H1 (cell line): ENCODE results near the gene SCG5. TPM values are rescaled to one million over a fixed set of nuclear protein-coding genes. Genes with fewer than 3 reads are reported as not detected.

Experiments
- CTCF ChIA-PET: fragments of 300-600 bp; sonication (Branson Sonifier 250); formaldehyde crosslinking; loops from one replicate; lab custom pipeline; 2021; ENCODE audit not compliant: partially characterized antibody; lab: Charles Lee
- POLR2A ChIA-PET: fragments of 300-600 bp; sonication (Branson Sonifier 250); formaldehyde crosslinking; loops from one replicate; lab custom pipeline; 2021; ENCODE audit warnings: inconsistent platforms; ENCODE audit not compliant: partially characterized antibody; lab: Charles Lee
- DNase-seq, 2 experiments: peaks; one replicate each; pipeline versions ENCODE4 v3.0.0 to v3.0.0-alpha.2; 2010 to 2022; ENCODE audit warnings: low spot score in 2 of 2, low read depth in 1 of 2, mixed read lengths in 1 of 2
- FAIRE-seq: peaks from 2 replicates; lab custom pipeline; 2011; peaks lifted over from hg19 to GRCh38; lab: Jason Lieb, UNC
- H2AFZ ChIP-seq: 2 replicates; pipeline ENCODE4 v1.8.1; 2012; ENCODE audit warnings: low read length, inconsistent platforms
- H2AK5ac ChIP-seq: 2 replicates; pipeline ENCODE4 v1.6.1; 2013; ENCODE audit warnings: low read depth, low read length
- H2BK120ac ChIP-seq: replicated peaks from 2 replicates; pipeline ENCODE3; 2013; ENCODE audit warnings: low read depth, low read length, inconsistent platforms
- H2BK12ac ChIP-seq: 2 replicates; pipeline ENCODE4 v1.6.1; 2013; ENCODE audit warnings: low read depth, low read length
- H2BK15ac ChIP-seq: 2 replicates; pipeline ENCODE4 v1.6.1; 2013; ENCODE audit warnings: low read length
- H2BK20ac ChIP-seq: 2 replicates; pipeline ENCODE4 v1.6.1; 2013; ENCODE audit warnings: low read length
- H2BK5ac ChIP-seq: 2 replicates; pipeline ENCODE4 v1.6.1; 2013; ENCODE audit warnings: low read depth, low read length
- H3K14ac ChIP-seq: 2 replicates; pipeline ENCODE4 v1.6.1; 2013; ENCODE audit warnings: inconsistent platforms; ENCODE audit not compliant: insufficient read length
- H3K18ac ChIP-seq: 2 replicates; pipeline ENCODE4 v1.6.1; 2013; ENCODE audit warnings: low read length; ENCODE audit errors: extremely low read depth
- H3K23ac ChIP-seq: 2 replicates; pipeline ENCODE4 v1.6.1; 2013; ENCODE audit warnings: inconsistent platforms; ENCODE audit not compliant: insufficient read length
- H3K23me2 ChIP-seq: 2 replicates; pipeline ENCODE4 v1.6.1; 2013; ENCODE audit warnings: low read depth, low read length
- H3K27ac ChIP-seq: 2 replicates; pipeline ENCODE4 v1.6.1; 2011; ENCODE audit warnings: low read depth, low read length, inconsistent platforms
- H3K27me3 ChIP-seq, 4 experiments: replicated peaks in 1 of 4; 1 replicate in 1 of 4; 2 replicates in 3 of 4; pipeline versions ENCODE4 v1.6.1 to v1.8.1; 2011 to 2013; ENCODE audit warnings: low read length in 3 of 4, mild to moderate bottlenecking in 3 of 4, inconsistent platforms in 2 of 4, mixed read lengths in 2 of 4, moderate library complexity in 1 of 4; ENCODE audit not compliant: control insufficient read depth in 3 of 4, insufficient read depth in 3 of 4; ENCODE audit errors: extremely low read depth in 1 of 4
- H3K36me3 ChIP-seq, 4 experiments: 2 replicates each; pipeline versions ENCODE4 v1.6.1 to v1.8.1; 2011 to 2013; ENCODE audit warnings: mild to moderate bottlenecking in 4 of 4, low read length in 3 of 4, moderate library complexity in 2 of 4, control low read depth in 1 of 4, inconsistent platforms in 1 of 4; ENCODE audit not compliant: insufficient read depth in 4 of 4, control insufficient read depth in 2 of 4
- H3K4ac ChIP-seq: replicated peaks from 2 replicates; pipeline ENCODE3; 2013; ENCODE audit warnings: low read length, low read depth, mixed read lengths, inconsistent platforms; ENCODE audit not compliant: insufficient read length
- H3K4me1 ChIP-seq, 4 experiments: replicated peaks in 1 of 4; 1 replicate in 1 of 4; 2 replicates in 3 of 4; pipeline versions ENCODE4 v1.6.1 to v1.8.1; 2011 to 2013; ENCODE audit warnings: low read length in 3 of 4, inconsistent platforms in 2 of 4, mixed read lengths in 1 of 4; ENCODE audit not compliant: insufficient read depth in 4 of 4, control insufficient read depth in 3 of 4
- H3K4me2 ChIP-seq, 2 experiments: 2 replicates each; pipeline versions ENCODE4 v1.6.1 to v1.8.1; 2011 to 2013; ENCODE audit warnings: low read depth in 2 of 2, low read length in 2 of 2, control low read depth in 1 of 2, inconsistent platforms in 1 of 2, mild to moderate bottlenecking in 1 of 2; ENCODE audit not compliant: insufficient read depth in 1 of 2
- H3K4me3 ChIP-seq, 4 experiments: fragments of 200-600, 300-600 bp in 1 of 4; sonication (generic), shearing (Covaris generic), sonication (Bioruptor Twin) in 1 of 4; 2 replicates each; pipeline versions ENCODE4 v1.5.1 to v1.8.1; 2011 to 2016; ENCODE audit warnings: low read length in 4 of 4, low read depth in 3 of 4, control low read depth in 2 of 4, inconsistent platforms in 2 of 4, mild to moderate bottlenecking in 2 of 4, mixed read lengths in 1 of 4, moderate library complexity in 1 of 4; ENCODE audit not compliant: insufficient read depth in 2 of 4; ENCODE audit errors: extremely low read depth in 1 of 4
- H3K56ac ChIP-seq: replicated peaks from 2 replicates; pipeline ENCODE3; 2013; ENCODE audit warnings: low read depth, mild to moderate bottlenecking, mixed read lengths, low read length, inconsistent platforms; ENCODE audit not compliant: insufficient read length
- H3K79me1 ChIP-seq: 2 replicates; pipeline ENCODE4 v1.6.1; 2013; ENCODE audit warnings: low read depth, low read length, control low read depth
- H3K79me2 ChIP-seq, 2 experiments: 2 replicates each; pipeline versions ENCODE4 v1.6.1 to v1.8.1; 2012 to 2013; ENCODE audit warnings: low read length in 2 of 2, mild to moderate bottlenecking in 2 of 2, inconsistent platforms in 1 of 2; ENCODE audit not compliant: insufficient read depth in 2 of 2, control insufficient read depth in 1 of 2
- H3K9ac ChIP-seq, 4 experiments: replicated peaks in 1 of 4; 1 replicate in 1 of 4; 2 replicates in 3 of 4; pipeline versions ENCODE4 v1.6.1 to v1.8.1; 2011 to 2013; ENCODE audit warnings: low read depth in 3 of 4, low read length in 3 of 4, control low read depth in 2 of 4, mild to moderate bottlenecking in 2 of 4, moderate library complexity in 2 of 4, inconsistent platforms in 1 of 4; ENCODE audit errors: extremely low read depth in 1 of 4
- H3K9me3 ChIP-seq, 2 experiments: 2 replicates each; pipeline versions ENCODE4 v1.6.1 to v1.8.1; 2012 to 2013; ENCODE audit warnings: mild to moderate bottlenecking in 2 of 2, moderate library complexity in 2 of 2, control low read depth in 1 of 2, inconsistent platforms in 1 of 2, low read depth in 1 of 2, low read length in 1 of 2, mixed read lengths in 1 of 2; ENCODE audit not compliant: insufficient read depth in 2 of 2
- H4K20me1 ChIP-seq, 2 experiments: replicated peaks in 1 of 2; 2 replicates each; pipeline versions ENCODE3 to v1.8.1; 2011 to 2013; ENCODE audit warnings: inconsistent platforms in 2 of 2, low read length in 2 of 2, mild to moderate bottlenecking in 1 of 2; ENCODE audit not compliant: insufficient read depth in 2 of 2, control insufficient read depth in 1 of 2
- H4K5ac ChIP-seq: 2 replicates; pipeline ENCODE4 v1.6.1; 2013; ENCODE audit warnings: low read length, low read depth, mixed read lengths, inconsistent platforms; ENCODE audit not compliant: insufficient read length
- H4K8ac ChIP-seq: 2 replicates; pipeline ENCODE4 v1.8.0; 2013; ENCODE audit warnings: mild to moderate bottlenecking, moderate library complexity, low read length, inconsistent platforms; ENCODE audit not compliant: insufficient read depth; ENCODE audit errors: extremely low read depth
- H4K91ac ChIP-seq: replicated peaks from 2 replicates; pipeline ENCODE3; 2013; ENCODE audit warnings: low read length, mixed read lengths, inconsistent platforms; ENCODE audit not compliant: insufficient read length
- ASH2L ChIP-seq: fragments of 200-600, 300-600 bp; sonication (generic); IDR thresholded peaks from one replicate; pipeline ENCODE4 v1.7.1; 2017; ENCODE audit warnings: low read length
- CREB1 ChIP-seq: IDR thresholded peaks from 2 replicates; pipeline ENCODE4 v1.6.1; 2012; ENCODE audit warnings: inconsistent platforms
- CTBP2 ChIP-seq: IDR thresholded peaks from 2 replicates; pipeline ENCODE4 v1.7.0; 2011; ENCODE audit warnings: borderline replicate concordance, mild to moderate bottlenecking, moderate library complexity, mixed read lengths, low read length; ENCODE audit not compliant: insufficient read depth, insufficient read length
- EZH2 ChIP-seq: fragments of 200-600 bp; sonication (generic); IDR thresholded peaks from 2 replicates; pipeline ENCODE4 v1.7.1; 2012; ENCODE audit warnings: low read depth, mild to moderate bottlenecking, moderate library complexity, low read length, inconsistent platforms; ENCODE audit not compliant: severe bottlenecking
- FOSL1 ChIP-seq: IDR thresholded peaks from 2 replicates; pipeline ENCODE4 v1.6.1; 2011; ENCODE audit warnings: mild to moderate bottlenecking, low read depth, low read length, moderate library complexity; ENCODE audit not compliant: insufficient read depth
- GABPA ChIP-seq: IDR thresholded peaks from 2 replicates; pipeline ENCODE4 v1.6.1; 2011; ENCODE audit warnings: mild to moderate bottlenecking, low read length, moderate library complexity, borderline replicate concordance; ENCODE audit not compliant: insufficient read depth
- GTF2F1 ChIP-seq: IDR thresholded peaks from 2 replicates; pipeline ENCODE4 v1.6.1; 2012; ENCODE audit warnings: low read depth, low read length, improper control_type of control experiment, borderline replicate concordance
- KDM1A ChIP-seq: fragments of 200-600, 300-600 bp; sonication (generic); IDR thresholded peaks from 2 replicates; pipeline ENCODE4 v1.7.1; 2016; ENCODE audit warnings: mild to moderate bottlenecking, low read length, borderline replicate concordance
- NANOG ChIP-seq: IDR thresholded peaks from 2 replicates; pipeline ENCODE4 v1.6.1; 2011; ENCODE audit warnings: low read length, low read depth, mild to moderate bottlenecking, inconsistent platforms; ENCODE audit not compliant: insufficient read depth, poor library complexity, severe bottlenecking
- RNF2 ChIP-seq: fragments of 200-900, 300-1000 bp; sonication (generic); IDR thresholded peaks from 2 replicates; pipeline ENCODE4 v1.7.1; 2016; ENCODE audit warnings: borderline replicate concordance, low read depth, mild to moderate bottlenecking, antibody characterized with exemption, low read length; ENCODE audit not compliant: poor library complexity, severe bottlenecking; ENCODE audit errors: missing control alignments
- SUZ12 ChIP-seq: fragments of 200-600 bp; sonication (generic); IDR thresholded peaks from 2 replicates; pipeline ENCODE4 v1.6.1; 2012; ENCODE audit warnings: mild to moderate bottlenecking, inconsistent platforms, low read length, moderate library complexity, mixed read lengths
- TEAD4 ChIP-seq: IDR thresholded peaks from 2 replicates; pipeline ENCODE4 v1.6.1; 2012; ENCODE audit warnings: low read depth, low read length, inconsistent platforms, mixed read lengths
- YY1 ChIP-seq: IDR thresholded peaks from 2 replicates; pipeline ENCODE4 v1.6.1; 2011; ENCODE audit warnings: low read depth, mild to moderate bottlenecking, low read length
- WGBS, 2 experiments: shearing (Covaris generic) in 1 of 2; methylation state at CpG; one replicate each; pipeline versions ENCODE4 v1.1.6 to v1.1.7; 2013 to 2015; ENCODE audit warnings: low lambda C conversion rate in 2 of 2, mixed read lengths in 2 of 2, inconsistent platforms in 1 of 2, low coverage in 1 of 2, missing lambda C conversion rate in 1 of 2; ENCODE audit not compliant: insufficient replicate concordance in 2 of 2, insufficient coverage in 1 of 2, insufficient read length in 1 of 2; ENCODE audit errors: extremely low coverage in 1 of 2, missing lambda C conversion rate in 1 of 2; 5-methylcytosine and 5-hydroxymethylcytosine counted together
- polyA plus RNA-seq, 7 experiments: library from polyadenylated mRNA; depleted of rRNA in 3 of 7; stranded (reverse) in 5 of 7; unstranded in 2 of 7; fragments of >200 nt in 5 of 7; fragments of 200-250 nt in 2 of 7; gene quantifications; 1 replicate in 5 of 7; 2 replicates in 1 of 7; 4 replicates in 1 of 7; pipeline versions ENCODE4 v1.2.1 to v1.2.3, GENCODE V29; 2011 to 2013; ENCODE audit warnings: missing spikeins in 2 of 7, mixed read lengths in 2 of 7
- total RNA-seq: library from RNA; stranded (reverse); fragmentation: NEBNext Ultra II Directional; extraction: Animal tissue kit (Norgen Biotek cat#: 25700); gene quantifications from 2 replicates; pipeline ENCODE4 v1.2.1, GENCODE V29; 2021

Gene SCG5
- total and polyA plus RNA-seq, 2 of the 8 experiments (the other 6 are each of a cell fraction or from before 2014, with no cell fraction given): 18.7 to 19.9 TPM

- H3K27me3 ChIP-seq: no peaks in the 10 kb centered on the region
- no peak for TF ChIP-seq YY1
- TF ChIP-seq TEAD4: no peak
- no peak for TF ChIP-seq GTF2F1
- TF ChIP-seq CREB1: no peak
- TF ChIP-seq KDM1A: no peak
- no peak for TF ChIP-seq SUZ12
- TF ChIP-seq RNF2: no peak
- TF ChIP-seq FOSL1: no peak
- no peak for TF ChIP-seq GABPA
- TF ChIP-seq ASH2L: no peak
- TF ChIP-seq EZH2: no peak
- TF ChIP-seq NANOG: no peak
- no peak for TF ChIP-seq CTBP2
Measured at GRCh38 chr15:32675466-32675865, 34.0 kb downstream of the SCG5 start.

More at GRCh38 chr15:32675466-32675865, 34.0 kb downstream of the SCG5 start:
- no peak overlapping the region for H3K56ac ChIP-seq
- WGBS, 2 experiments: 64% methylated on average over 6 of the region's 6 CpGs; no CpG with 5 or more reads in 1 of the 2 experiments
- DNase-seq: no peak
- H4K91ac ChIP-seq: no peak overlapping the region
- no peak overlapping the region for H3K4me2 ChIP-seq
- no peak overlapping the region for H2BK120ac ChIP-seq
- H2BK20ac ChIP-seq: no peak overlapping the region
- no peak overlapping the region for H2AK5ac ChIP-seq
- H3K4me3 ChIP-seq: no peak overlapping the region
- POLR2A ChIA-PET: interaction anchor here (1.3 kb wide), 1 partner anchor 9 kb away, joined by 4 read pairs; no protein-coding TSS in a partner anchor
- H3K36me3 ChIP-seq: no peaks in the 10 kb centered on the region
- H3K14ac ChIP-seq: no peak overlapping the region
- no peak overlapping the region for H4K5ac ChIP-seq
- H3K18ac ChIP-seq: no peak overlapping the region
- no peak overlapping the region for H3K4ac ChIP-seq
- no peak overlapping the region for H2BK5ac ChIP-seq
- H4K20me1 ChIP-seq: no peaks in the 10 kb centered on the region
- H3K27ac ChIP-seq: no peak overlapping the region
- H3K9me3 ChIP-seq: no peaks in the 10 kb centered on the region
- no peaks in the 10 kb centered on the region for H3K79me1 ChIP-seq
- H4K8ac ChIP-seq: no peak overlapping the region
- H2BK12ac ChIP-seq: no peak overlapping the region
- no peak overlapping the region for H3K23ac ChIP-seq
- H2AFZ ChIP-seq: no peak overlapping the region
- FAIRE-seq: no peak
- CTCF ChIA-PET: interaction anchor here (0.6 to 1.2 kb wide), 3 partner anchors 13 to 322 kb away, joined by 3 to 5 read pairs (median 4); no protein-coding TSS in a partner anchor
- H3K9ac ChIP-seq: no peak overlapping the region
- H2BK15ac ChIP-seq: no peak overlapping the region
- peaks cover 0 to 10% (median under 1%) of the 10 kb centered on the region in 4 experiments; a peak in 2 of 7 replicates for H3K4me1 ChIP-seq
- no peaks in the 10 kb centered on the region for H3K79me2 ChIP-seq
- H3K23me2 ChIP-seq: no peaks in the 10 kb centered on the region; the same call in 1 of the 2 replicates
